KMS-11 (cell line): Measurements from ENCODE around the gene PHAF1.

ENCODE experiments used
- H2AFZ ChIP-seq: fragments of 200-600 bp; sonication (generic); 2 replicates; pipeline ENCODE4 v1.6.1; 2016; ENCODE audit warnings: antibody characterized with exemption, mixed run types, low read depth
- H3K27ac ChIP-seq: fragments of 200-600 bp; sonication (generic); 2 replicates; pipeline ENCODE4 v1.6.1; 2016; ENCODE audit warnings: mild to moderate bottlenecking, mixed run types
- H3K27me3 ChIP-seq: fragments of 200-600 bp; sonication (generic); 2 replicates; pipeline ENCODE4 v1.6.1; 2017; ENCODE audit warnings: mild to moderate bottlenecking, low read depth, mixed run types, moderate library complexity; ENCODE audit not compliant: insufficient read depth
- H3K36me3 ChIP-seq: fragments of 200-600 bp; sonication (generic); 2 replicates; pipeline ENCODE4 v1.6.1; 2017; ENCODE audit warnings: mild to moderate bottlenecking, mixed run types; ENCODE audit not compliant: insufficient read depth
- H3K4me1 ChIP-seq: fragments of 200-600 bp; sonication (generic); 2 replicates; pipeline ENCODE4 v1.6.1; 2016; ENCODE audit warnings: mild to moderate bottlenecking, low read depth, mixed run types; ENCODE audit not compliant: poor library complexity, severe bottlenecking
- H3K4me2 ChIP-seq: fragments of 200-600 bp; sonication (generic); 2 replicates; pipeline ENCODE4 v1.7.0; 2016; ENCODE audit warnings: mild to moderate bottlenecking, mixed run types
- H3K4me3 ChIP-seq: fragments of 200-600 bp; sonication (generic); IDR thresholded peaks from 2 replicates; pipeline ENCODE4 v1.6.1; 2017; ENCODE audit warnings: low read depth, low read length, mixed read lengths; ENCODE audit not compliant: insufficient read depth
- H3K79me2 ChIP-seq: fragments of 200-600 bp; sonication (generic); 2 replicates; pipeline ENCODE4 v1.6.1; 2016; ENCODE audit warnings: low read depth, mixed run types; ENCODE audit not compliant: insufficient read depth
- H3K9ac ChIP-seq: fragments of 200-600 bp; sonication (generic); 2 replicates; pipeline ENCODE4 v1.6.1; 2016; ENCODE audit warnings: mild to moderate bottlenecking, mixed run types
- H4K20me1 ChIP-seq: fragments of 200-600 bp; sonication (generic); 2 replicates; pipeline ENCODE4 v1.6.1; 2016; ENCODE audit warnings: mild to moderate bottlenecking, mixed run types; ENCODE audit not compliant: insufficient read depth
- CTCF ChIP-seq: fragments of 200-600 bp; sonication (generic); conservative IDR thresholded peaks from 2 replicates; pipeline ENCODE4 v1.6.1; 2017; ENCODE audit warnings: low read depth, mild to moderate bottlenecking, antibody characterized with exemption, low read length, moderate library complexity, mixed read lengths

The PHAF1 gene

GRCh38 chr16:67157892-67158635 is 48.3 kb downstream of the PHAF1 start:
- Histone ChIP-seq H3K27ac (peak overlapping the region; percentile 64; the same call in 1 of the 2 replicates), H4K20me1 (no peaks in the 10 kb centered on the region), H3K36me3 (no peaks in the 10 kb centered on the region), H3K27me3 (no peaks in the 10 kb centered on the region), H3K9ac (no peak overlapping the region; the same call in 1 of the 2 replicates), H2AFZ (no peak overlapping the region), H3K4me3 (no peak overlapping the region), H3K4me2 (peak overlapping the region; percentile 98), H3K79me2 (no peaks in the 10 kb centered on the region), H3K4me1 (peaks cover 20% of the 10 kb centered on the region)
- TF ChIP-seq CTCF, result no peak

- Histone ChIP-seq H3K4me1 (peaks cover 21% of the 10 kb centered on the region), H3K79me2 (no peaks in the 10 kb centered on the region), H3K36me3 (no peaks in the 10 kb centered on the region), H3K27me3 (no peaks in the 10 kb centered on the region), H3K4me2 (peak overlapping the region; percentile 98), H3K4me3 (no peak overlapping the region), H3K9ac (peak overlapping the region; percentile 65; the same call in 1 of the 2 replicates), H2AFZ (peak overlapping the region; percentile 86), H3K27ac (peak overlapping the region; percentile 64), H4K20me1 (no peaks in the 10 kb centered on the region)
- no peak for TF ChIP-seq CTCF
Observed at GRCh38 chr16:67158637-67159600, 49.2 kb downstream of the PHAF1 start.

- H4K20me1 ChIP-seq, result no peaks in the 10 kb centered on the region
- H3K27me3 ChIP-seq, result no peaks in the 10 kb centered on the region
- no peak overlapping the region for H3K4me3 ChIP-seq
- H3K79me2 ChIP-seq, result no peaks in the 10 kb centered on the region
- peaks cover 38% of the 10 kb centered on the region for H3K4me1 ChIP-seq
- H3K4me2 ChIP-seq, result peak overlapping the region; percentile 98
- no peak overlapping the region for H2AFZ ChIP-seq
- H3K9ac ChIP-seq, result no peak overlapping the region
- no peak for TF ChIP-seq CTCF
- H3K27ac ChIP-seq, result no peak overlapping the region
- H3K36me3 ChIP-seq, result no peaks in the 10 kb centered on the region
Observed at GRCh38 chr16:67161595-67162058, 51.9 kb downstream of the PHAF1 start.

- Histone ChIP-seq H3K4me1 (peaks cover 46% of the 10 kb centered on the region), H3K4me3 (no peak overlapping the region), H3K36me3 (no peaks in the 10 kb centered on the region), H2AFZ (no peak overlapping the region), H3K4me2 (no peak overlapping the region), H4K20me1 (no peaks in the 10 kb centered on the region), H3K9ac (no peak overlapping the region), H3K27ac (no peak overlapping the region), H3K27me3 (no peaks in the 10 kb centered on the region), H3K79me2 (no peaks in the 10 kb centered on the region)
- no peak for TF ChIP-seq CTCF
Observed at GRCh38 chr16:67162506-67163163, 52.9 kb downstream of the PHAF1 start.
